Activated CD4-positive, alpha-beta T cell treated with anti-CD3 and anti-CD28 coated beads for 4 hours (primary cell): ENCODE data around the gene SRSF6.
"Not testable (repeated sequence)": the region's sequence is repeated elsewhere in the genome, so short reads cannot be mapped to it uniquely, and the experiment has no call there.

ENCODE experiments used
- DNase-seq, 2 donors: peaks; one replicate each; pipeline ENCODE4 v3.0.0-alpha.2; 2020

The SRSF6 gene

GRCh38 chr20:43457640-43458421, at the start of gene SRSF6:
SRSF6 (plus strand) TSS chr20:43457896; CDS start chr20:43458034, 138 bp downstream.
- DNase-seq, result peak; percentile 92 to 93

- no peak for DNase-seq
Observed at GRCh38 chr20:43408848-43409576, 48.7 kb upstream of the SRSF6 start.

- DNase-seq, result no peak
Observed at GRCh38 chr20:43409577-43409913, 48.2 kb upstream of the SRSF6 start.

GRCh38 chr20:43415661-43416430, 41.9 kb upstream of the SRSF6 start:
- DNase-seq, result no peak

DNA sequence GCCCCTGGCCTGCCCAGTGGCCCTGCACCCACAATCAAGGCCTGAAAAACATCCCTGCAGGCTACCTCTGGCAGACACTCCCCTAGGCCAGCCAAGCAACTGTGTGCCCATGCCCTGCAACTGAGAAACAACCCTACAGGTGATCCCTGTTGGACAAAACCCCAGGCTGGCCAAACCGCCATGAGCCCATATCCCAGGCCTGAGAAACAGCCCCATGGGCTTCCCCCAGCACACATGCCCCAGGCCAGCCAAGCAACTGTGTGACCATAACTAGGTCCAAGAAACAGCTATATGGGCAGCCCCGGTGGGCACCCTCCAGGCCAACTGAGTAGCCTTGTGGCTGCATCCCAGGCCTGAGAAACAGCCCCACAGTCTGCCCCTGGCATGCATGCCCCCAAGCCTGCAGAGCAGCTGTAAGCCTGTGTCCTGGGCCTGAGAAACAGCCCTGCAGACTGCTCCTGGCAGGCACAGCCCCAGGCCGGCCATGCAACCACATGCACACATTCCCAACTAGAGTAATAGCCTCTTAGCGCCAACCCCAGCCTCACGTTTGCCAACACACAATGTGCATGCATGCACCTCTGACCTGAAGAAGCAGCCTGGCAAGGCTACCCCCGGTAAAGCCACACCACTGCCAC, 41.0 kb upstream of the SRSF6 start:
- DNase-seq, result no peak

DNA sequence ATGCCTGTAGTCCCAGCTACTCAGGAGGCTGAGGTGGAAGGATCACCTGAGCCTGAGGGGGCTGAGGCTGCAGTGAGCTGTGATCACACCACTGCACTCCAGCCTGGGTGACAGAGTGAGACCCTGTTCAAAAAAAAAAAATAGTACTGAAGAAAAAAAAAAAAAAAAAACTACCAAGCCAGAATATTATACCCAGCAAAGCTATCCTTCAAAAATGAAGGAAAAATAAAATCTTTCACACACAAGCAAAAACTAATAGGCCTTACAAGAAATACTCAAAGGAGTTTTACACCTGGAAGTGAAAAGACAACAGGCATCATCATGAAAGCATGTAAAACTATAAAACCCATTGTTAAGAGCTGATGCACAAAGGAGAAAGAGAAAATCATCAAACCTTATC, 37.5 kb upstream of the SRSF6 start:
- DNase-seq, result no peak

DNA sequence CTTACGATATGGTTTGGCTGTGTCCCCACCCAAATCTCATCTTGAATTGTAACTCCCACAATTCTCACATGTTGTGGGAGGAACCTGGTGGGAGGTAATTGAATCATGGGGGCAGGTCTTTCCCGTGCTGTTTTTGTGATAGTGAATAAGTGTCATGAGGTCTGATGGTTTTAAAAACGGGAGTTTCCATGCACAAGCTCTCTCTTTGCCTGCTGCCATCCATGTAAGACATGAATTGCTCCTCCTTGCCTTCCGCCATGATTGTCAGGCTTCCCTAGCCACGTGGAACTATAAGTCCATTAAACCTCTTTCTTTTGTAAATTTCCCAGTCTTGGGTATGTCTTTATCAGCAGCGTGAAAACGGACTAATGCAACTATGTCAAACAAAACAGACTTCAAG, 36.8 kb upstream of the SRSF6 start:
- DNase-seq, result not testable (repeated sequence)

- no peak for DNase-seq
Observed at GRCh38 chr20:43426172-43426571, 31.5 kb upstream of the SRSF6 start.

DNA sequence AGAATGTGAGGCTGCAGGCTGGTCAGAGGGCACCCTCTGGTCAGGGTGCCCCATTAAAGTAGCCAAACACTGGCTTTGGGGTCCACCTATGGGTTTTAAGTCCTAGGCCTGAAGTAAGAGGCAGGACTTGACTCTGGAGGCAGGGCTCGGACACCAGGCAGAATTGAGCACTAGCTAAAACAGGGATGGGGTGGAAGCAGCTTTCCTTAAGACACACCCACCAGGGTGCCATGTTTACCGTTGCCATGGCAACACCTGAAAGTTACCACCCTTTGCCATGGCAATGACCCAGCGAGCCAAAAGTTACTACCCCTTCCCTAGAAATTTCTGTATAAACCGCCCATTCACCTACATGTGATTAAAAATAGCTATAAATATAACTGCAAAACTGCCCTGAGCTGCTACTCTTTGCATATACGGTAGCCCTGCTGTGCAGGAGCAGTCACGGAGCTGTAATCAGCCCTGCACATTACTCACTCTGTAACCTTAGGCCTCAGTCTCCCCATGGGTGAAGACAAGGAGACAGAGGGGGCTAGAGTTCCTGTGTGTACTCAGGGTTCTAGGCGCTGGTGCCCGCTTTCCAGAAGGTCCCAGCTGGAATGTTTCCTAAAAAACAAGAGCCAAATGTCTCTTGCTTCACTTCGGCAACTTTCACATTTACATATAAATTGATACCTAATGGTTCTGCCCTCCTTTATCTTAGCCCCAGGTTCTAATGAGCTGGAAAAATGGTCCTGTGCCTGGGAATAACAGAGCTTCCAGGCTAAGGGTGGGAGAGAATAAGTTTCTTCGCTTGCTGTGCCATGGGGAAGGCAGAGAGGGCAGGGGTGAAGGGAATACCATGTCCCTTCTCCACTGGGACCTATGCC, 27.2 kb upstream of the SRSF6 start:
- DNase-seq, result no peak

DNA sequence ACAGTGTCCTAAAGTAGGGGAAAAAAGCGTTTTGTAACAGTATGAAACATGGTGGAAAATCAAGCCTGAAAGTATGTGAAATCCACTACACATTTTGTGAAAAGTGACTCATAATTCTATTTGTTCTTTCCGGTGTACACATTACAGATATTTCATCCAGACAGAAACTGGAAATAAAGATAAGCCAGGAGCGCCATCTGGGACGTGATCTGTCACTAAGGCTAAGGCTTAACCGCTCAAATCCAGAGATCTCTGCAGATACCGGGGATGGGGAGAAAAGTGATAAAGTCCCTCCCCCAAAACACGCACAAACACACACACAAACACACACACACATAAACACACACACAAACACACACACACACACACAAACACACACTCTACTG, 26.6 kb upstream of the SRSF6 start:
- DNase-seq, result no peak

GRCh38 chr20:43432498-43432897, 25.2 kb upstream of the SRSF6 start:
- DNase-seq, result no peak

GRCh38 chr20:43433250-43433854, 24.3 kb upstream of the SRSF6 start:
- DNase-seq, result no peak

GRCh38 chr20:43434565-43434964, 23.1 kb upstream of the SRSF6 start:
- DNase-seq, result no peak

DNA sequence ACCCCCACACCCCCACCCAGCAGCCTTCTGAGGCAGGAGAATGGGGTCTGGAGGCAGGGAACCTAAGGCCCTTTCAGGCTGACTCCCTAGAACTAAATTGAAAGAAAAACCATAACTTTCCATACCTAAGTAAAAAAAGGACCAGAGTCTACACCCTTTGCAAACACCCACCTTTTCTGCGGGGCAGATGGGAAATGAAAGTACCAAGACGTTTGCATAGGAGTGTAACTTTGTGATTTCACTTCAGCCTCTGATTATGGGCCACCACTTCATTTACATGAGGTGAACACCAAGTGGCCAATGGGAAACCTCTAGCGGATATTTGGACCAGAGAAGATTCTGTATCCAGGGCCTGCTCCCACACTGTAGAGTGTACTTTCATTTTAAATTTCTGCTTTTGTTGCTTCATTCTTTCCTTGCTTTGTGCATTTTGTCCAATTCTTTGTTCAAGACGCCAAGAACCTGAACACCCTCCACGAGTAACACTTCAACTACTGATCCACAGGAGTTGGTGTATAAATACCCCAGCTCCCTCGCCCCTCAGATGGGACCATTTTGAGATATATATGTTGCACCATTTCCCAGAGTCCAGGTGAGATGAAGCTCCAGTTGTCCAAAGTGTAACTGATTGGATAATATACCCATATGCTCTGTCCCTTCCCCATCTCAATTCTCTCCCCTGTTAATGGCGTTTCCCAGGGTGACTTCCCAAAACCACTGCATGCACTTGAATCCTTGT, 18.9 kb upstream of the SRSF6 start:
- no peak for DNase-seq

DNA sequence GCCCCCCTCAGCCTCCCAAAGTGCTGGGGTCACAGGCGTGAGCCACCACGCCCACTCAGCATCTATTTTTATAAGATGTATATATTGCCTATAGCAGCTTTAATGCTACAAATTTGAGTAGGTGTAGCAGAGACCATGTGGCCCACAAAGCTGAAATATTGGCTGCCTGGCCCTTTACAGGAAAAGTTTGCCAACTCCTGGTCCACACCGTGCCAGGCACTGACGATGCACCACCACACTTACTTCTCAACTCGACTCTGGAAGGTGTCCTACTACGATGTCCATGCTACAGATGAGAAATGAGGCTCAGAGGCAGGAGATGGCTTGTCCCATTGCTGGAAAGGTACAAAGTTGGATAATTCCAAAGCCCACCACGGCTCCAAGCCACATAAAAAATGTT, 17.2 kb upstream of the SRSF6 start:
- DNase-seq, result no peak

- DNase-seq, result no peak
Observed at GRCh38 chr20:43442282-43442880, 15.3 kb upstream of the SRSF6 start.

DNA sequence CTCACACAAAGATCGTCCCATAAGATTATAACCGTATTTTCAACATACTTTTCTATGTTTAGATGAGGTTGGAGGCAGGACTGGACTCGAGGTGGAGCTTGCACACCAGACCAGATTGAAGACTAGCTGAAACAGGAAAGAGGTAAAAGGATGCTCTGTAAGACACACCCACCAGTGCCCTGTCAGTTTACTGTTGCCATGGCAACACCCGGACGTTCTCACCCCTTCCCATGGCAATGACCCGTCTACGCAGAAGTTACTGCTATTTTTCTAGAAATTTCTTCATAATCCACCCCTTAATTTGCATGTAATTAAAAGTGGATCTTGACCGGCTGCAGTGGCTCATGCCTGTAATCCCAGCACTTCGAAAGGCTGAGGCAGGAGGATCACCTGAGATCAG, 13.6 kb upstream of the SRSF6 start:
- no peak for DNase-seq

DNA sequence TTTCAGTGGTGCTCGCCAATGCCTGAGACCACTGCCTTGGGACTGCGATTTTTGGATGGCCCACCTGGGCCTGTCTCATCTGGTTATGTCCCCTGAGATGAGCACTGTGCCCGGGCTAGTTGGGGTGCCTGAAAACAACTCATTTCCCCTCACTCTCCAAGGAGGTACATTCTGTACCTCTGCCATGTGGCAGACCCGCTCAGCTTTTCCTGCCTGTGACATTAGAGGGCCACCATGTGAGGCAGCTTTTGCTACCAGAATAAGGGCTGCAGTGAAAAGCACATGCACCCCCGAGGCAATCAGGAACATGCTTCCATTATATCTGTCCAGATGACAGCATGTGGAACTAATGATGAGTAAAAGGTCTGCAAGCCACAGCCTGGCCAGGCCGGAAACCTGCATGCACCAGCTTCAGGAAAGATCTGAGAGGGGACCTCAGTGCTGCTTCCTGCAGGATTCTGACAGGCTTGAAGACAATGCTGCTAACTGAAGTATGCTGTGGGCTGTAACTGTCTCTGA, 11.3 kb upstream of the SRSF6 start:
- DNase-seq, result no peak

GRCh38 chr20:43448431-43448747, 9.3 kb upstream of the SRSF6 start:
- DNase-seq, result not testable (repeated sequence)

- peak; percentile 29 to 41 for DNase-seq
Observed at GRCh38 chr20:43448748-43449535, 8.8 kb upstream of the SRSF6 start.
